IMR-90 (cell line): ENCODE results near the gene DBT. TPM values are rescaled to one million over a fixed set of nuclear protein-coding genes. Genes with fewer than 3 reads are reported as not detected.

Experiments
- ATAC-seq: fragments of 200-7000 bp; cut with Tn5 transposase; 2 replicates; pipeline ENCODE4 v1.9.1; 2020; ENCODE audit warnings: low read depth, mild to moderate bottlenecking, moderate library complexity
- BruUV-seq: library from RNA; stranded (reverse); fragments of 400-500 nt; replicated peaks from 2 replicates; lab custom pipeline; 2021; lab: Mats Ljungman, UMichigan
- CTCF ChIA-PET: fragments of 300-600 bp; formaldehyde crosslinking; extraction: SDS; loops from one replicate; lab custom pipeline; 2021; ENCODE audit warnings: antibody characterized with exemption; lab: Yijun Ruan, JAX
- POLR2A ChIA-PET: fragments of 300-600 bp; sonication (Branson Sonifier 250); formaldehyde crosslinking; loops from one replicate; lab custom pipeline; 2022; ENCODE audit warnings: antibody characterized with exemption; ENCODE audit not compliant: unreplicated experiment; lab: Charles Lee
- DNase-seq: peaks from one replicate; pipeline ENCODE4 v3.0.0; 2013
- H2AFZ ChIP-seq: replicated peaks from 2 replicates; pipeline ENCODE3; 2013; ENCODE audit warnings: low read length, mild to moderate bottlenecking; ENCODE audit not compliant: poor library complexity
- H2AK5ac ChIP-seq: 2 replicates; pipeline ENCODE4 v1.6.1; 2013; ENCODE audit warnings: low read depth, low read length, inconsistent platforms
- H2AK9ac ChIP-seq: replicated peaks from 2 replicates; pipeline ENCODE3; 2013; ENCODE audit warnings: mild to moderate bottlenecking, low read depth, low read length, moderate library complexity; ENCODE audit not compliant: poor library complexity
- H2BK120ac ChIP-seq: 2 replicates; pipeline ENCODE4 v1.6.1; 2013; ENCODE audit warnings: low read depth, low read length, inconsistent platforms
- H2BK15ac ChIP-seq: 3 replicates; pipeline ENCODE4 v1.6.1; 2013; ENCODE audit warnings: low read depth, low read length, inconsistent platforms
- H2BK20ac ChIP-seq: 2 replicates; pipeline ENCODE4 v1.6.1; 2013; ENCODE audit warnings: low read depth, mild to moderate bottlenecking, inconsistent platforms, low read length, moderate library complexity
- H2BK5ac ChIP-seq: 2 replicates; pipeline ENCODE4 v1.6.1; 2013; ENCODE audit warnings: mild to moderate bottlenecking, low read depth, low read length, inconsistent platforms; ENCODE audit not compliant: poor library complexity, severe bottlenecking
- H3K14ac ChIP-seq: replicated peaks from 2 replicates; pipeline ENCODE4 v1.6.1; 2013; ENCODE audit warnings: low read depth, low read length, inconsistent platforms
- H3K18ac ChIP-seq: 2 replicates; pipeline ENCODE4 v1.6.1; 2013; ENCODE audit warnings: low read depth, low read length, control low read depth
- H3K23ac ChIP-seq: 2 replicates; pipeline ENCODE4 v1.6.1; 2013; ENCODE audit warnings: low read depth, low read length, inconsistent platforms
- H3K27ac ChIP-seq: 2 replicates; pipeline ENCODE4 v1.5.1; 2013; ENCODE audit warnings: mild to moderate bottlenecking, control low read depth, low read length; ENCODE audit not compliant: insufficient read depth
- H3K27me3 ChIP-seq: 2 replicates; pipeline ENCODE4 v1.6.1; 2013; ENCODE audit warnings: low read length; ENCODE audit not compliant: control insufficient read depth, insufficient read depth
- H3K36me3 ChIP-seq: 2 replicates; pipeline ENCODE4 v1.6.1; 2013; ENCODE audit warnings: low read length, mixed read lengths; ENCODE audit not compliant: control insufficient read depth, insufficient read depth
- H3K4ac ChIP-seq: 2 replicates; pipeline ENCODE4 v1.6.1; 2013; ENCODE audit warnings: low read depth, low read length, inconsistent platforms
- H3K4me1 ChIP-seq: 2 replicates; pipeline ENCODE4 v1.6.1; 2013; ENCODE audit warnings: low read length, mixed read lengths; ENCODE audit not compliant: control insufficient read depth, insufficient read depth
- H3K4me2 ChIP-seq: 2 replicates; pipeline ENCODE4 v1.6.1; 2013; ENCODE audit warnings: low read depth, mild to moderate bottlenecking, control low read depth, low read length, moderate library complexity
- H3K4me3 ChIP-seq: 2 replicates; pipeline ENCODE4 v1.5.1; 2013; ENCODE audit warnings: low read depth, mild to moderate bottlenecking, control low read depth, low read length, moderate library complexity; ENCODE audit not compliant: insufficient read depth
- H3K56ac ChIP-seq: 2 replicates; pipeline ENCODE4 v1.6.1; 2013; ENCODE audit warnings: low read length, inconsistent platforms; ENCODE audit not compliant: insufficient read depth; ENCODE audit errors: extremely low read depth
- H3K79me1 ChIP-seq, 2 experiments: 2 replicates each; pipeline ENCODE4 v1.6.1; 2013; ENCODE audit warnings: low read length in 2 of 2, inconsistent platforms in 1 of 2, low read depth in 1 of 2
- H3K9ac ChIP-seq: 2 replicates; pipeline ENCODE4 v1.6.1; 2013; ENCODE audit warnings: low read depth, low read length, control low read depth
- H3K9me1 ChIP-seq: 2 replicates; pipeline ENCODE4 v1.6.1; 2013; ENCODE audit warnings: low read length, inconsistent platforms; ENCODE audit not compliant: insufficient read depth
- H3K9me3 ChIP-seq: 2 replicates; pipeline ENCODE4 v1.6.1; 2013; ENCODE audit warnings: low read length; ENCODE audit not compliant: control insufficient read depth, insufficient read depth
- H4K20me1 ChIP-seq: 2 replicates; pipeline ENCODE4 v1.6.1; 2013; ENCODE audit warnings: low read length, inconsistent platforms; ENCODE audit not compliant: insufficient read depth
- H4K5ac ChIP-seq: 2 replicates; pipeline ENCODE4 v1.6.1; 2013; ENCODE audit warnings: mild to moderate bottlenecking, low read depth, low read length, control low read depth
- H4K8ac ChIP-seq, 2 experiments: 2 replicates each; pipeline ENCODE4 v1.6.1; 2013; ENCODE audit warnings: low read depth in 2 of 2, low read length in 2 of 2, control low read depth in 1 of 2, inconsistent platforms in 1 of 2
- H4K91ac ChIP-seq: 2 replicates; pipeline ENCODE4 v1.6.1; 2013; ENCODE audit warnings: low read depth, low read length, inconsistent platforms; ENCODE audit not compliant: insufficient read depth
- POLR2A ChIP-seq: IDR thresholded peaks from 2 replicates; pipeline ENCODE4 v1.6.1; 2012; ENCODE audit warnings: mild to moderate bottlenecking, low read depth, low read length
- RFX5 ChIP-seq: IDR thresholded peaks from 2 replicates; pipeline ENCODE4 v1.8.0; 2012; ENCODE audit warnings: low read depth, mild to moderate bottlenecking, low read length, moderate library complexity
- WGBS, 2 experiments: methylation state at CpG; one replicate each; pipeline versions ENCODE4 v1.1.5 to v1.1.7; 2013; ENCODE audit warnings: missing lambda C conversion rate in 2 of 2; ENCODE audit not compliant: insufficient read length in 1 of 2; ENCODE audit errors: extremely low coverage in 2 of 2; 5-methylcytosine and 5-hydroxymethylcytosine counted together
- dilution Hi-C: fragments of 300-500 bp; cut with HindIII; formaldehyde crosslinking; loops from one replicate; pipeline ENCODE4 v1.14.3; 2018; ENCODE audit warnings: low sequenced_read_pairs; ENCODE audit not compliant: unreplicated experiment
- in situ Hi-C: fragments of 300-500 bp; cut with MboI; formaldehyde crosslinking; loops from 3 replicates; pipeline ENCODE4 v1.14.3; 2019; ENCODE audit warnings: low sequenced_read_pairs, inconsistent platforms, mixed read lengths
- intact Hi-C: fragments of 100-400 bp; cut with micrococcal nuclease; formaldehyde crosslinking; loops from 2 replicates; pipeline ENCODE4 v1.10.0; 2022
- polyA plus RNA-seq, 3 experiments: library from polyadenylated mRNA; depleted of rRNA; stranded (reverse); fragments of >200 nt; gene quantifications; 2 replicates each; pipeline ENCODE4 v1.2.3, GENCODE V29; 2012; ENCODE audit warnings: low replicate concordance in 1 of 3
- total RNA-seq: library from RNA; depleted of rRNA; stranded (reverse); fragments of >200 nt; gene quantifications from 2 replicates; pipeline ENCODE4 v1.2.3, GENCODE V29; 2012
- TF ChIP-seq, protein P1 (sequence below): fragments of 150-350 bp; IDR thresholded peaks from 2 replicates; pipeline ENCODE4 v1.6.1; 2016; ENCODE audit warnings: low read depth, mild to moderate bottlenecking, low read length, moderate library complexity, borderline replicate concordance

DBT gene
- total and polyA plus RNA-seq, 2 of the 4 experiments (the other 2 are of a cell fraction) = 3.4 to 3.8 TPM

DNA sequence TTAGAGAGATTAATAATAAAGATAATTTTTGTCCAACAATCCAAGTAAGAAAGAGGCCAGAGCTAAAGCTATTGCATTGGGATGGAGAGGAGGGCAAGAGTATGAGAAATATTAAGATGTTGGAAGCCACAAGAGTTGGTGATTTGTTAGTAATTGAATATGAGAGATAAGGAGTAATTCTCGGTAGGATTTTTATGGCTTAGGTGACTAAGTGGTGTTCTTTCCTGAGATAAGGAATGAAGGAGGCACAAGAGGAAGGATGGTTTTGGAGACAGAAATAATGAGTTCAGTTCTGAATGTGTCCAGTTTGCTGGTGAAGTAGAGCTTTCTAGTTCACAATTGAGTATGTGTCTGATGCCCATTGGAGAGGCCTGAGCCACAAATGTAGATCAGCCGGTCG is 107.3 kb downstream of the DBT start:
- Histone ChIP-seq H2AK9ac (no peak overlapping the region), H3K18ac (no peak overlapping the region), H3K14ac (no peak overlapping the region), H3K9me3 (no peaks in the 10 kb centered on the region), H3K4ac (no peak overlapping the region), H3K36me3 (peaks cover 26% of the 10 kb centered on the region), H3K9ac (no peak overlapping the region), H4K8ac (no peak overlapping the region), H2AK5ac (no peak overlapping the region), H3K27ac (no peak overlapping the region), H4K91ac (no peak overlapping the region), H3K9me1 (0 out of 2 replicates have a peak, but pooled peaks cover 2% of the 10 kb centered on the region), H3K4me3 (no peak overlapping the region), H2BK20ac (no peak overlapping the region), H3K27me3 (no peaks in the 10 kb centered on the region), H4K5ac (no peak overlapping the region), H2BK15ac (no peak overlapping the region), H3K56ac (no peak overlapping the region), H3K23ac (no peak overlapping the region), H3K4me1 (no peaks in the 10 kb centered on the region), H3K79me1 (0 out of 4 replicates have a peak, but pooled peaks cover 0 to 5% of the 10 kb centered on the region in 2 experiments), H3K4me2 (no peak overlapping the region), H2AFZ (no peak overlapping the region), H2BK120ac (no peak overlapping the region), H4K20me1 (no peaks in the 10 kb centered on the region), H2BK5ac (no peak overlapping the region)
- in situ Hi-C loops = no loop called here
- TF ChIP-seq POLR2A = no peak
- TF ChIP-seq, protein P1, sequence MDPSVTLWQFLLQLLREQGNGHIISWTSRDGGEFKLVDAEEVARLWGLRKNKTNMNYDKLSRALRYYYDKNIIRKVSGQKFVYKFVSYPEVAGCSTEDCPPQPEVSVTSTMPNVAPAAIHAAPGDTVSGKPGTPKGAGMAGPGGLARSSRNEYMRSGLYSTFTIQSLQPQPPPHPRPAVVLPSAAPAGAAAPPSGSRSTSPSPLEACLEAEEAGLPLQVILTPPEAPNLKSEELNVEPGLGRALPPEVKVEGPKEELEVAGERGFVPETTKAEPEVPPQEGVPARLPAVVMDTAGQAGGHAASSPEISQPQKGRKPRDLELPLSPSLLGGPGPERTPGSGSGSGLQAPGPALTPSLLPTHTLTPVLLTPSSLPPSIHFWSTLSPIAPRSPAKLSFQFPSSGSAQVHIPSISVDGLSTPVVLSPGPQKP = no peak
- no peak for TF ChIP-seq RFX5
- BruUV-seq = no TSS peak
- ChIA-PET CTCF (interaction anchor here (0.5 kb wide), 1 partner anchor 161 kb away, joined by 3 read pairs; no protein-coding TSS in a partner anchor), POLR2A (no interaction called here)
- dilution Hi-C loops = no loop called here
- intact Hi-C loops = loop anchor here (5.0 to 10.0 kb wide), 2 partner anchors 92 to 130 kb away; no protein-coding TSS in a partner anchor
- 88 to 100% methylated on average over 1 of the region's 3 CpGs for WGBS, 2 experiments
- ATAC-seq = no peak
- no peak for DNase-seq
